ENCODE data around the gene CNTNAP2.

- no peak for TF ChIP-seq ZNF76 (tag by site-specific recombination; IDR thresholded peaks at IDR 0.05; ENCODE audit: borderline replicate concordance, low read depth)
- TF ChIP-seq CTCF (tag by site-specific recombination; IDR thresholded peaks at IDR 0.05): no peak
- TF ChIP-seq ZNF830 (tag by site-specific recombination; IDR thresholded peaks at IDR 0.05; ENCODE audit: low read depth): no peak
- TF ChIP-seq ZNF18 (tag by site-specific recombination; IDR thresholded peaks at IDR 0.05): no peak
- TF ChIP-seq ZNF777 (tag by site-specific recombination; IDR thresholded peaks at IDR 0.05; ENCODE audit: borderline replicate concordance): no peak
- no peak for TF ChIP-seq SP2 (tag by site-specific recombination; IDR thresholded peaks at IDR 0.05)
- no peak for TF ChIP-seq ZBTB7A (tag by site-specific recombination; IDR thresholded peaks at IDR 0.05; ENCODE audit: low read depth)
These were observed 2278.8 kb downstream of the CNTNAP2 start for GRCh38 chr7:148395352-148395811.
